Measurements from ENCODE around the gene STK26.

The STK26 gene

DNA sequence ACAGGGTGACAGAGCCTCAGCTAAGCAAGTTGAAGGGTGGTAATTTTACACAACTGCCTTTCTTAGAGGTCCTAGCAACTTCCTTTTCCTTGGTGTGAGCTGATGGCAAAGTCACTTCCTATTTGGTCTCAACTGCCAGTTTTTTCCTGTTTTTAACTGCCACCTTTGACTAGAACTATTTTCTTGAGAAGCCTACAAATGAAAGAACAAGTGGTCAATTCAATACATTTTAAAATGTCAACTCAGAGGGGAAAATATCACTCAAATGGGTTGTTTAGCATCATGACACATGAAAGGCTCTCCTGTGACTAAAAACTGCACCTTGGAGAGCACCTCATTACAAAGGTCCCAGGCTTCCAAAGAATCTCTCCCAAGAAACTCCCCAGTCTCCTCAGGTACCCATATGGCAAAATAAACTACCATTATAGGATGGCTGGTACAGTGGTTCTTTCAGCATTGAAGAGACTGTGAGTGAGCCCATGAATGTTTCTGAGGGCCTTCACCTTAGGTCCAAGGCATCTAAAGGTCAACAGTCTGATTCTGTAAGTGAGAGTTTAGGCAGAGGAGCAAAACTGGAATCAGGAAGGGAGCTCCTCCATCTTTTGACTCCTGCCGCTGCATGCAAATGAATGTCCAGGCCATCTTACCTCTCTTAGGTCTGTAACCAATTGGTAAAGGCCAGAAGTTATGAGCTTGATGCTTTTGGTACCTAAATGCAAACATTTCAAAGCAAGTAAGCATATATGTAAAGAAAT lies 5.5 kb upstream of the STK26 start:
- Histone ChIP-seq H3K79me2 (ENCODE audit: insufficient read depth, low read length) (no peaks in the 10 kb centered on the region), H3K4me2 (ENCODE audit: low read length) (no peak overlapping the region), H3K9ac (ENCODE audit: low read length) (no peak overlapping the region), H3K9me3 (ENCODE audit: low read length) (no peaks in the 10 kb centered on the region), H3K36me3 (ENCODE audit: insufficient read depth, low read length) (no peaks in the 10 kb centered on the region), H3F3A (ENCODE audit: insufficient read depth, low read length) (no peaks in the 10 kb centered on the region), H3K9me2 (ENCODE audit: low read depth, low read length) (no peaks in the 10 kb centered on the region), H3K4me3 (ENCODE audit: low read depth, low read length, poor library complexity, severe bottlenecking) (no peak overlapping the region), H2AFZ (ENCODE audit: low read length) (no peak overlapping the region), H3K4me1 (ENCODE audit: insufficient read depth, low read length, severe bottlenecking) (peaks cover 25% of the 10 kb centered on the region), H3K27me3 (ENCODE audit: insufficient read depth, low read length) (no peaks in the 10 kb centered on the region), H3K27ac (ENCODE audit: low read depth, low read length, poor library complexity, severe bottlenecking) (peak overlapping the region; percentile 54), H4K20me1 (ENCODE audit: insufficient read depth, low read length) (no peaks in the 10 kb centered on the region)
- TF ChIP-seq EZH2 (IDR thresholded peaks at IDR 0.05; ENCODE audit: borderline replicate concordance, low read length), result no peak
- TF ChIP-seq, protein P1, sequence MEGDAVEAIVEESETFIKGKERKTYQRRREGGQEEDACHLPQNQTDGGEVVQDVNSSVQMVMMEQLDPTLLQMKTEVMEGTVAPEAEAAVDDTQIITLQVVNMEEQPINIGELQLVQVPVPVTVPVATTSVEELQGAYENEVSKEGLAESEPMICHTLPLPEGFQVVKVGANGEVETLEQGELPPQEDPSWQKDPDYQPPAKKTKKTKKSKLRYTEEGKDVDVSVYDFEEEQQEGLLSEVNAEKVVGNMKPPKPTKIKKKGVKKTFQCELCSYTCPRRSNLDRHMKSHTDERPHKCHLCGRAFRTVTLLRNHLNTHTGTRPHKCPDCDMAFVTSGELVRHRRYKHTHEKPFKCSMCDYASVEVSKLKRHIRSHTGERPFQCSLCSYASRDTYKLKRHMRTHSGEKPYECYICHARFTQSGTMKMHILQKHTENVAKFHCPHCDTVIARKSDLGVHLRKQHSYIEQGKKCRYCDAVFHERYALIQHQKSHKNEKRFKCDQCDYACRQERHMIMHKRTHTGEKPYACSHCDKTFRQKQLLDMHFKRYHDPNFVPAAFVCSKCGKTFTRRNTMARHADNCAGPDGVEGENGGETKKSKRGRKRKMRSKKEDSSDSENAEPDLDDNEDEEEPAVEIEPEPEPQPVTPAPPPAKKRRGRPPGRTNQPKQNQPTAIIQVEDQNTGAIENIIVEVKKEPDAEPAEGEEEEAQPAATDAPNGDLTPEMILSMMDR (IDR thresholded peaks at IDR 0.05; ENCODE audit: low read length), result no peak

- Histone ChIP-seq H3K9me2 (ENCODE audit: low read depth, low read length) (no peaks in the 10 kb centered on the region), H3K36me3 (ENCODE audit: insufficient read depth, low read length) (no peaks in the 10 kb centered on the region), H3K27me3 (ENCODE audit: insufficient read depth, low read length) (no peaks in the 10 kb centered on the region), H3K79me2 (ENCODE audit: insufficient read depth, low read length) (peaks cover 34% of the 10 kb centered on the region), H2AFZ (ENCODE audit: low read length) (no peak overlapping the region), H3F3A (ENCODE audit: insufficient read depth, low read length) (no peaks in the 10 kb centered on the region), H3K27ac (ENCODE audit: low read depth, low read length, poor library complexity, severe bottlenecking) (peak overlapping the region; percentile 76), H3K9ac (ENCODE audit: low read length) (peak overlapping the region; percentile 91), H4K20me1 (ENCODE audit: insufficient read depth, low read length) (no peaks in the 10 kb centered on the region), H3K4me1 (ENCODE audit: insufficient read depth, low read length, severe bottlenecking) (peaks cover 33% of the 10 kb centered on the region), H3K4me3 (ENCODE audit: low read depth, low read length, poor library complexity, severe bottlenecking) (peak overlapping the region; percentile 89), H3K4me2 (ENCODE audit: low read length) (peak overlapping the region; percentile 83), H3K9me3 (ENCODE audit: low read length) (no peaks in the 10 kb centered on the region)
- TF ChIP-seq EZH2 (IDR thresholded peaks at IDR 0.05; ENCODE audit: borderline replicate concordance, low read length), result no peak
- TF ChIP-seq, protein P1 (IDR thresholded peaks at IDR 0.05; ENCODE audit: low read length), result peak; percentile 56; the same call in 1 of the 2 replicates
Measured at GRCh38 chrX:132022198-132022966, 720 bp upstream of the STK26 start.

- peak overlapping the region; percentile 89 for H3K4me3 ChIP-seq (ENCODE audit: low read depth, low read length, poor library complexity, severe bottlenecking)
- no peaks in the 10 kb centered on the region for H4K20me1 ChIP-seq (ENCODE audit: insufficient read depth, low read length)
- H3K27ac ChIP-seq (ENCODE audit: low read depth, low read length, poor library complexity, severe bottlenecking), result peak overlapping the region; percentile 78
- H3K4me1 ChIP-seq (ENCODE audit: insufficient read depth, low read length, severe bottlenecking), result peaks cover 43% of the 10 kb centered on the region
- H3K9ac ChIP-seq (ENCODE audit: low read length), result peak overlapping the region; percentile 91
- peaks cover 50% of the 10 kb centered on the region for H3K79me2 ChIP-seq (ENCODE audit: insufficient read depth, low read length)
- H3K4me2 ChIP-seq (ENCODE audit: low read length), result peak overlapping the region; percentile 83
- H2AFZ ChIP-seq (ENCODE audit: low read length), result no peak overlapping the region
- H3K9me3 ChIP-seq (ENCODE audit: low read length), result no peaks in the 10 kb centered on the region
- no peak for TF ChIP-seq EZH2 (IDR thresholded peaks at IDR 0.05; ENCODE audit: borderline replicate concordance, low read length)
- TF ChIP-seq, protein P1 (IDR thresholded peaks at IDR 0.05; ENCODE audit: low read length), result no peak
- H3F3A ChIP-seq (ENCODE audit: insufficient read depth, low read length), result no peaks in the 10 kb centered on the region
- no peaks in the 10 kb centered on the region for H3K27me3 ChIP-seq (ENCODE audit: insufficient read depth, low read length)
- H3K36me3 ChIP-seq (ENCODE audit: insufficient read depth, low read length), result peaks cover 6% of the 10 kb centered on the region; the same call in 1 of the 2 replicates
- no peaks in the 10 kb centered on the region for H3K9me2 ChIP-seq (ENCODE audit: low read depth, low read length)
Measured at GRCh38 chrX:132023896-132024386, 839 bp downstream of the STK26 start.
